Heart left ventricle (tissue), 16 donors: ENCODE data around the gene DPH2. TPM values are rescaled to one million over a fixed set of nuclear protein-coding genes. Genes with fewer than 3 reads are reported as not detected.

ENCODE experiments used
- ATAC-seq, 4 donors: fragments of 200-7000 bp; cut with Tn5 transposase; one replicate each; pipeline ENCODE4 v1.9.1; 2020 to 2022; ENCODE audit warnings: moderate library complexity in 4 of 4, mild to moderate bottlenecking in 3 of 4, moderate number of reproducible peaks in 1 of 4
- DNase-seq, 5 donors: peaks; one replicate each; pipeline ENCODE4 v3.0.0-alpha.2; 2020
- H3K27ac ChIP-seq, 12 donors: fragments of 200-600 bp; sonication (generic) in 4 of 12; one replicate each; pipeline versions ENCODE4 v1.5.0 to v1.8.0; 2016 to 2022; ENCODE audit warnings: mild to moderate bottlenecking in 2 of 12
- H3K27me3 ChIP-seq, 9 donors: fragments of 200-600 bp; sonication (generic) in 2 of 9; one replicate each; pipeline versions ENCODE4 v1.5.1 to v1.8.0; 2016 to 2022; ENCODE audit warnings: mild to moderate bottlenecking in 3 of 9
- H3K36me3 ChIP-seq, 9 donors: fragments of 200-600 bp; sonication (generic) in 2 of 9; one replicate each; pipeline versions ENCODE4 v1.5.0 to v1.8.0; 2018 to 2022; ENCODE audit warnings: mild to moderate bottlenecking in 2 of 9
- H3K4me1 ChIP-seq, 12 donors: fragments of 200-600 bp; sonication (generic) in 4 of 12; one replicate each; pipeline versions ENCODE4 v1.5.0 to v1.8.0; 2016 to 2022; ENCODE audit warnings: mild to moderate bottlenecking in 3 of 12
- H3K4me3 ChIP-seq, 12 donors: fragments of 200-600 bp; sonication (generic) in 4 of 12; one replicate each; pipeline versions ENCODE4 v1.5.0 to v1.8.0; 2017 to 2022; ENCODE audit warnings: mild to moderate bottlenecking in 9 of 12, moderate library complexity in 4 of 12
- H3K9me3 ChIP-seq, 12 donors: fragments of 200-600 bp; sonication (generic) in 4 of 12; one replicate each; pipeline versions ENCODE4 v1.5.0 to v1.8.0; 2016 to 2022; ENCODE audit warnings: mild to moderate bottlenecking in 1 of 12
- CTCF ChIP-seq, 12 donors: fragments of 200-600 bp; sonication (generic) in 4 of 12; IDR thresholded peaks; one replicate each; pipeline versions ENCODE4 v1.5.0 to v1.8.0; 2018 to 2022; ENCODE audit warnings: antibody characterized with exemption in 12 of 12, mild to moderate bottlenecking in 5 of 12
- POLR2A ChIP-seq, 2 donors: fragments of 450-650 bp; IDR thresholded peaks; one replicate each; pipeline ENCODE4 v1.6.1; 2017; ENCODE audit warnings: antibody characterized with exemption in 2 of 2, mild to moderate bottlenecking in 2 of 2, moderate library complexity in 2 of 2
- WGBS, 4 donors: extraction: QIAGEN DNeasy Blood & Tissue Kit in 2 of 4; methylation state at CpG; one replicate each; pipeline versions ENCODE4 v1.1.5 to v1.1.7; 2013 to 2018; 5-methylcytosine and 5-hydroxymethylcytosine counted together
- intact Hi-C, 10 donors: fragments of 100-400 bp; cut with DNase I; formaldehyde crosslinking; loops; one replicate each; pipeline versions ENCODE4 v1.11.1 to v1.14.2; 2022
- polyA plus RNA-seq, 2 donors: library from polyadenylated mRNA; stranded (reverse); fragments of 200-250 nt; gene quantifications; one replicate each; pipeline ENCODE4 v1.2.3, GENCODE V29; 2013
- total RNA-seq, 9 donors: library from RNA; depleted of rRNA in 2 of 9; stranded (reverse); fragments of >200 nt in 2 of 9; fragmentation: NEBNext Ultra II Directional in 3 of 9; extraction: Animal tissue kit (Norgen Biotek cat#: 25700) in 3 of 9; gene quantifications; one replicate each; pipeline versions ENCODE4 v1.1.0 to v1.2.4, GENCODE V29; 2016 to 2023
- donor health status: ischemic (EF 13 %, LVEDD 7.1; RV severe dilation, severe dysfunction).
- donor health status: healthy with polysubstance abuse.
- donor health status: DM: no; HTN: yes; CAD: no.
- donor health status: DM: no; HTN: no; CAD: no.
- donor health status: ischemic (EF 25% LVEDD 6.9; RV normal size, moderate dysfunction).
- donor health status: ischemic (EF 25% LVEDD 5.7; RV mildly dilated, moderate dysfunction).
- donor health status: healthy.
- donor health status: DM: yes; HTN: yes; CAD: no.
- donor health status: ischemic (EF 35%, LVEDD 5.7; RV mildly dilated, moderate dysfunction).
- donor health status: nonischemic (EF 11% LVEDD 7.7; RV severe dilation, severe dysfunction).
- donor health status: DM: yes; HTN: yes; CAD: no.
- donor health status: PGD.
- donor health status: ischemic (EF 29% LVEDD 5.4; RV normal size, mild dysfunction).
- donor health status: nonischemic (EF 23%, LVEDD 6.1; RV moderate dilation, normal function).

The DPH2 gene
- total and polyA plus RNA-seq, 11 donors = 8.0 to 65.6 (median 14.7) TPM

- WGBS, 4 donors = 29 to 44% (median 36%) methylated on average over 7 to 8 of the region's 8 CpGs
- peak overlapping the region in 9 of 12 donors; percentile 31 to 48 (median 42) for H3K4me3 ChIP-seq
- peaks cover 3 to 26% (median 18%) of the 10 kb centered on the region in 12 donors for H3K4me1 ChIP-seq
- intact Hi-C loops = loop anchor here in 5 of 10 donors (1.0 to 10.0 kb wide), 4 partner anchors 96 to 408 kb away; no protein-coding TSS in a partner anchor
- no peak overlapping the region for H3K27ac ChIP-seq
- TF ChIP-seq CTCF (IDR thresholded peaks at IDR 0.05) = no peak
- no peak for TF ChIP-seq POLR2A (IDR thresholded peaks at IDR 0.05)
- H3K36me3 ChIP-seq = peaks cover 0 to 7% (median 0%) of the 10 kb centered on the region in 9 donors
- H3K27me3 ChIP-seq = peaks cover 3 to 23% (median 9%) of the 10 kb centered on the region in 9 donors
- no peak for ATAC-seq
- no peak for DNase-seq
- H3K9me3 ChIP-seq = no peaks in the 10 kb centered on the region
These were observed 36.9 kb upstream of the DPH2 start for GRCh38 chr1:43932786-43933385.

- peaks cover 0 to 7% (median 0%) of the 10 kb centered on the region in 9 donors for H3K36me3 ChIP-seq
- intact Hi-C loops = loop anchor here (1.0 to 10.0 kb wide), 6 partner anchors 96 to 409 kb away; no protein-coding TSS in a partner anchor
- H3K4me3 ChIP-seq = peak within 1 kb of the TSS in 10 of 12 donors; percentile 12 to 48 (median 41)
- TF ChIP-seq POLR2A (IDR thresholded peaks at IDR 0.05) = no peak
- TF ChIP-seq CTCF (IDR thresholded peaks at IDR 0.05) = no peak
- no peak within 1 kb of the TSS for H3K27ac ChIP-seq
- no peaks in the 10 kb centered on the region for H3K9me3 ChIP-seq
- H3K27me3 ChIP-seq = peaks cover 3 to 23% (median 9%) of the 10 kb centered on the region in 9 donors
- DNase-seq = peak in 1 of 5 donors; percentile 27
- ATAC-seq = peak in 1 of 4 donors; percentile 8
- WGBS, 4 donors = 3 to 6% (median 5%) methylated on average over 21 to 42 of the region's 42 CpGs
- peaks cover 3 to 28% (median 18%) of the 10 kb centered on the region in 12 donors for H3K4me1 ChIP-seq
These were observed 36.3 kb upstream of the DPH2 start, which contains the start of gene ARTN for GRCh38 chr1:43933386-43934100. TSS of gene ARTN (plus strand) at chr1:43933801. CDS start at chr1:43935657, 1,856 bp downstream.

GRCh38 chr1:43934101-43934985 is 35.5 kb upstream of the DPH2 start:
- H3K9me3 ChIP-seq = no peaks in the 10 kb centered on the region
- H3K4me3 ChIP-seq = peak overlapping the region in 6 of 12 donors; percentile 33 to 46 (median 41)
- peak in 3 of 4 donors; percentile 51 to 73 (median 66) for ATAC-seq
- WGBS, 4 donors = 33 to 41% (median 36%) methylated on average over 4 to 13 of the region's 13 CpGs
- H3K36me3 ChIP-seq = peaks cover 0 to 7% (median 0%) of the 10 kb centered on the region in 9 donors
- no peak overlapping the region for H3K27ac ChIP-seq
- peaks cover 3 to 32% (median 19%) of the 10 kb centered on the region in 12 donors for H3K4me1 ChIP-seq
- intact Hi-C loops = loop anchor here in 9 of 10 donors (1.0 to 10.0 kb wide), 6 partner anchors 97 to 410 kb away; no protein-coding TSS in a partner anchor
- peaks cover 3 to 23% (median 9%) of the 10 kb centered on the region in 9 donors for H3K27me3 ChIP-seq
- TF ChIP-seq CTCF (IDR thresholded peaks at IDR 0.05) = peak; percentile 77 to 88 (median 80)
- TF ChIP-seq POLR2A (IDR thresholded peaks at IDR 0.05) = no peak
- DNase-seq = peak; percentile 52 to 82 (median 60)
